ENCODE results near the gene MLLT3.
A peak's percentile ranks its signal among the peaks of the same experiment; 100 is the strongest.

The MLLT3 gene

GRCh38 chr9:20506099-20506900 is 116.0 kb downstream of the MLLT3 start:
- no peak for FAIRE-seq
- DNase-seq (ENCODE audit: insufficient read length): no peak
- no peak for TF ChIP-seq POLR2A (IDR thresholded peaks at IDR 0.05; ENCODE audit: low read depth, low read length)
- no peak for TF ChIP-seq TAF1 (IDR thresholded peaks at IDR 0.05; ENCODE audit: borderline replicate concordance, low read depth, low read length)
- no peak for TF ChIP-seq POLR2AphosphoS5 (IDR thresholded peaks at IDR 0.05; ENCODE audit: low read depth, low read length)

- DNase-seq (ENCODE audit: insufficient read length): no peak
- TF ChIP-seq POLR2A (IDR thresholded peaks at IDR 0.05; ENCODE audit: low read depth, low read length) (no peak), TAF1 (IDR thresholded peaks at IDR 0.05; ENCODE audit: borderline replicate concordance, low read depth, low read length) (no peak), POLR2AphosphoS5 (IDR thresholded peaks at IDR 0.05; ENCODE audit: low read depth, low read length) (no peak)
- FAIRE-seq: no peak
These were observed 116.7 kb downstream of the MLLT3 start for GRCh38 chr9:20505574-20505973.

GRCh38 chr9:20504930-20505329 is 117.4 kb downstream of the MLLT3 start:
- DNase-seq (ENCODE audit: insufficient read length): no peak
- TF ChIP-seq POLR2A (IDR thresholded peaks at IDR 0.05; ENCODE audit: low read depth, low read length): no peak
- TF ChIP-seq TAF1 (IDR thresholded peaks at IDR 0.05; ENCODE audit: borderline replicate concordance, low read depth, low read length): no peak
- no peak for TF ChIP-seq POLR2AphosphoS5 (IDR thresholded peaks at IDR 0.05; ENCODE audit: low read depth, low read length)
- FAIRE-seq: no peak

- TF ChIP-seq TAF1 (IDR thresholded peaks at IDR 0.05; ENCODE audit: borderline replicate concordance, low read depth, low read length): no peak
- no peak for TF ChIP-seq POLR2AphosphoS5 (IDR thresholded peaks at IDR 0.05; ENCODE audit: low read depth, low read length)
- TF ChIP-seq POLR2A (IDR thresholded peaks at IDR 0.05; ENCODE audit: low read depth, low read length): no peak
- DNase-seq (ENCODE audit: insufficient read length): no peak
- FAIRE-seq: no peak
These were observed 122.2 kb downstream of the MLLT3 start for GRCh38 chr9:20500101-20500500.

- DNase-seq (ENCODE audit: insufficient read length) (no peak), FAIRE-seq (no peak)
- TF ChIP-seq POLR2AphosphoS5 (IDR thresholded peaks at IDR 0.05; ENCODE audit: low read depth, low read length) (no peak), POLR2A (IDR thresholded peaks at IDR 0.05; ENCODE audit: low read depth, low read length) (no peak), TAF1 (IDR thresholded peaks at IDR 0.05; ENCODE audit: borderline replicate concordance, low read depth, low read length) (no peak)
These were observed 123.3 kb downstream of the MLLT3 start for GRCh38 chr9:20499013-20499412.

GRCh38 chr9:20496328-20496727 is 126.0 kb downstream of the MLLT3 start:
- DNase-seq (ENCODE audit: insufficient read length) (no peak), FAIRE-seq (peak; percentile 44)
- TF ChIP-seq POLR2AphosphoS5 (IDR thresholded peaks at IDR 0.05; ENCODE audit: low read depth, low read length) (no peak), TAF1 (IDR thresholded peaks at IDR 0.05; ENCODE audit: borderline replicate concordance, low read depth, low read length) (no peak), POLR2A (IDR thresholded peaks at IDR 0.05; ENCODE audit: low read depth, low read length) (no peak)

GRCh38 chr9:20495098-20495497 is 127.2 kb downstream of the MLLT3 start:
- TF ChIP-seq TAF1 (IDR thresholded peaks at IDR 0.05; ENCODE audit: borderline replicate concordance, low read depth, low read length): no peak
- no peak for TF ChIP-seq POLR2AphosphoS5 (IDR thresholded peaks at IDR 0.05; ENCODE audit: low read depth, low read length)
- no peak for TF ChIP-seq POLR2A (IDR thresholded peaks at IDR 0.05; ENCODE audit: low read depth, low read length)
- FAIRE-seq: no peak
- DNase-seq (ENCODE audit: insufficient read length): no peak

- no peak for DNase-seq (ENCODE audit: insufficient read length)
- no peak for TF ChIP-seq POLR2AphosphoS5 (IDR thresholded peaks at IDR 0.05; ENCODE audit: low read depth, low read length)
- TF ChIP-seq POLR2A (IDR thresholded peaks at IDR 0.05; ENCODE audit: low read depth, low read length): no peak
- no peak for TF ChIP-seq TAF1 (IDR thresholded peaks at IDR 0.05; ENCODE audit: borderline replicate concordance, low read depth, low read length)
- FAIRE-seq: no peak
These were observed 128.3 kb downstream of the MLLT3 start for GRCh38 chr9:20494035-20494434.

- no peak for TF ChIP-seq POLR2A (IDR thresholded peaks at IDR 0.05; ENCODE audit: low read depth, low read length)
- TF ChIP-seq TAF1 (IDR thresholded peaks at IDR 0.05; ENCODE audit: borderline replicate concordance, low read depth, low read length): no peak
- no peak for TF ChIP-seq POLR2AphosphoS5 (IDR thresholded peaks at IDR 0.05; ENCODE audit: low read depth, low read length)
- no peak for DNase-seq (ENCODE audit: insufficient read length)
- FAIRE-seq: no peak
These were observed 129.5 kb downstream of the MLLT3 start for GRCh38 chr9:20492772-20493171.

GRCh38 chr9:20491612-20492011 is 130.7 kb downstream of the MLLT3 start:
- TF ChIP-seq POLR2AphosphoS5 (IDR thresholded peaks at IDR 0.05; ENCODE audit: low read depth, low read length): no peak
- TF ChIP-seq TAF1 (IDR thresholded peaks at IDR 0.05; ENCODE audit: borderline replicate concordance, low read depth, low read length): no peak
- no peak for TF ChIP-seq POLR2A (IDR thresholded peaks at IDR 0.05; ENCODE audit: low read depth, low read length)
- FAIRE-seq: peak; percentile 33

GRCh38 chr9:20490246-20490834 is 132.0 kb downstream of the MLLT3 start:
- DNase-seq (ENCODE audit: insufficient read length): no peak
- TF ChIP-seq POLR2AphosphoS5 (IDR thresholded peaks at IDR 0.05; ENCODE audit: low read depth, low read length) (no peak), TAF1 (IDR thresholded peaks at IDR 0.05; ENCODE audit: borderline replicate concordance, low read depth, low read length) (no peak), POLR2A (IDR thresholded peaks at IDR 0.05; ENCODE audit: low read depth, low read length) (no peak)
- FAIRE-seq: peak; percentile 83

More at GRCh38 chr9:20491612-20492011, 130.7 kb downstream of the MLLT3 start:
- no peak for DNase-seq (ENCODE audit: insufficient read length)

GRCh38 chr9:20488691-20489090 is 133.6 kb downstream of the MLLT3 start:
- no peak for DNase-seq (ENCODE audit: insufficient read length)
- no peak for FAIRE-seq
- TF ChIP-seq POLR2A (IDR thresholded peaks at IDR 0.05; ENCODE audit: low read depth, low read length): no peak
- TF ChIP-seq TAF1 (IDR thresholded peaks at IDR 0.05; ENCODE audit: borderline replicate concordance, low read depth, low read length): no peak
- TF ChIP-seq POLR2AphosphoS5 (IDR thresholded peaks at IDR 0.05; ENCODE audit: low read depth, low read length): no peak

All from GM12892 (cell line).